ENCODE results near the gene SMARCA4.

The SMARCA4 gene

GRCh38 chr19:11106477-11106876 is 145.6 kb downstream of the SMARCA4 start:
- DNase-seq = no peak

DNA sequence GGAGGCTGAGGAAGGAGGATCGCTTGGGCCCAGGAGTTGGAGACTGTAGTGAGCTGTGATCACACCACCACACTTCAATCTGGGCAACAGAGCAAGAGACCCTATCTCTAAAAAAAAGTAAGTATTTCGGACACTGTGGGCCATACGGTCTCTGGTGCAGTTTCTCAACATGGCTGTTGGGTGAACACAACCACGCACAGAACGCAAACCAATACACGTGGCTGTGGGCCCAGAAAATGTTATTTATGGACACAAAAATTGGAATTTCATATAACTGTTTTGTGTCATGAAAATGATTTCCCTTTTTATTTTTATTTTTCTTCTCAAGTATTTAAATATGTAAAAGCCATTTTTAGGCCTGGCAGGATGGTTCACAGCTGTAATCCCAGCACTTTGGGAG is 147.9 kb downstream of the SMARCA4 start:
- DNase-seq = no peak

DNA sequence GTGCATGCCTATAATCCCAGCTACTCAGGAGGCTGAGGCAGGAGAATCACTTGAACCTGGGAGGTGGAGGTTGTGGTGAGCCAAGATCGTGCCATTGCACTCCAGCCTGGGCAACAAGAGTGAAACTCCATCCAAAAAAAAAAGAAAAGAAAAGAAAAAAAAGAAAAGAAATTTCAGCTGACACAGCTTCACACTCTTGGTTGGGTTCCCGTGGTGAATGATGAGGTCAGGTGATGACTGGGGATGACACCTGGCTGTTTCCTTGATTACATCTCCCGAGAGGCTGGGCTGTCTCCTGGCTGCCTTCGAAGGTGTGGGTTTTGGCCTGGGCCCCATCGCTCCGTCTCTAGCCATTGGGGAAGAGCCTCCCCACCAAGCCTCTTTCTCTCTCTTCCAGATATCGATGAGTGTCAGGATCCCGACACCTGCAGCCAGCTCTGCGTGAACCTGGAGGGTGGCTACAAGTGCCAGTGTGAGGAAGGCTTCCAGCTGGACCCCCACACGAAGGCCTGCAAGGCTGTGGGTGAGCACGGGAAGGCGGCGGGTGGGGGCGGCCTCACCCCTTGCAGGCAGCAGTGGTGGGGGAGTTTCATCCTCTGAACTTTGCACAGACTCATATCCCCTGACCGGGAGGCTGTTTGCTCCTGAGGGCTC is 150.4 kb downstream of the SMARCA4 start:
- no peak for DNase-seq

- peak; percentile 9 for DNase-seq
Observed at GRCh38 chr19:11111771-11112144, 150.9 kb downstream of the SMARCA4 start.
